AG04450 (cell line): ENCODE results near the gene POU4F2. TPM values are rescaled to one million over a fixed set of nuclear protein-coding genes. Genes with fewer than 3 reads are reported as not detected.
"Not testable (repeated sequence)": the region's sequence is repeated elsewhere in the genome, so short reads cannot be mapped to it uniquely, and the experiment has no call there.

ENCODE experiments used
- CTCF ChIA-PET: fragments of 300-600, 350-600 bp; formaldehyde crosslinking; extraction: SDS; loops from one replicate; lab custom pipeline; 2022; ENCODE audit warnings: antibody characterized with exemption, inconsistent platforms; lab: Charles Lee
- POLR2A ChIA-PET: fragments of 350-600 bp; formaldehyde crosslinking; extraction: SDS; loops from one replicate; lab custom pipeline; 2021; ENCODE audit warnings: antibody characterized with exemption, inconsistent platforms; lab: Yijun Ruan, JAX
- DNase-seq: peaks from one replicate; pipeline ENCODE4 v3.0.0-alpha.2; 2011; ENCODE audit warnings: low read depth, low spot score
- H3K27ac ChIP-seq: one replicate; pipeline ENCODE4 v1.5.1; 2012; ENCODE audit warnings: low read depth, low read length, control low read depth
- H3K27me3 ChIP-seq: one replicate; pipeline ENCODE4 v1.6.0; 2012; ENCODE audit warnings: low read length; ENCODE audit not compliant: control insufficient read depth, insufficient read depth
- H3K4me3 ChIP-seq: 2 replicates; pipeline ENCODE4 v1.5.1; 2011; ENCODE audit warnings: mild to moderate bottlenecking, low read depth, low read length, control low read depth
- H3K9me3 ChIP-seq: 2 replicates; pipeline ENCODE4 v1.5.1; 2012; ENCODE audit warnings: low read length; ENCODE audit not compliant: control insufficient read depth, insufficient read depth
- CTCF ChIP-seq: IDR thresholded peaks from 2 replicates; pipeline ENCODE4 v1.5.1; 2011; ENCODE audit warnings: low read depth, low read length, control low read depth, inconsistent platforms
- polyA plus RNA-seq: library from polyadenylated mRNA; depleted of rRNA; stranded (reverse); fragments of >200 nt; gene quantifications from 2 replicates; pipeline ENCODE4 v1.2.3, GENCODE V29; 2011; rRNA removed

The POU4F2 gene
- polyA plus RNA-seq, 1 experiment: not detected

- no peak for DNase-seq
- CTCF ChIA-PET: no interaction called here
- POLR2A ChIA-PET: no interaction called here
- Histone ChIP-seq H3K27ac (no peak overlapping the region), H3K9me3 (no peaks in the 10 kb centered on the region), H3K4me3 (peak overlapping the region; percentile 45), H3K27me3 (peaks cover 33% of the 10 kb centered on the region)
- no peak for TF ChIP-seq CTCF
These were observed 16.2 kb downstream of the POU4F2 start for GRCh38 chr4:146654687-146655520.

GRCh38 chr4:146655521-146655856, 16.8 kb downstream of the POU4F2 start:
- no peak for TF ChIP-seq CTCF
- ChIA-PET CTCF (no interaction called here), POLR2A (no interaction called here)
- H3K27me3 ChIP-seq: peaks cover 27% of the 10 kb centered on the region
- H3K27ac ChIP-seq: no peak overlapping the region
- no peak overlapping the region; the same call in 1 of the 2 replicates for H3K4me3 ChIP-seq
- no peaks in the 10 kb centered on the region for H3K9me3 ChIP-seq
- no peak for DNase-seq

- CTCF ChIA-PET: interaction anchor here (0.8 kb wide), 1 partner anchor 321 kb away, joined by 3 read pairs; no protein-coding TSS in a partner anchor
- DNase-seq: no peak
- H3K4me3 ChIP-seq: no peak overlapping the region
- no peak for TF ChIP-seq CTCF
- POLR2A ChIA-PET: no interaction called here
- H3K9me3 ChIP-seq: no peaks in the 10 kb centered on the region; the same call in 1 of the 2 replicates
- H3K27me3 ChIP-seq: peaks cover 4% of the 10 kb centered on the region
- no peak overlapping the region for H3K27ac ChIP-seq
These were observed 22.7 kb downstream of the POU4F2 start for GRCh38 chr4:146661367-146661766.

DNA sequence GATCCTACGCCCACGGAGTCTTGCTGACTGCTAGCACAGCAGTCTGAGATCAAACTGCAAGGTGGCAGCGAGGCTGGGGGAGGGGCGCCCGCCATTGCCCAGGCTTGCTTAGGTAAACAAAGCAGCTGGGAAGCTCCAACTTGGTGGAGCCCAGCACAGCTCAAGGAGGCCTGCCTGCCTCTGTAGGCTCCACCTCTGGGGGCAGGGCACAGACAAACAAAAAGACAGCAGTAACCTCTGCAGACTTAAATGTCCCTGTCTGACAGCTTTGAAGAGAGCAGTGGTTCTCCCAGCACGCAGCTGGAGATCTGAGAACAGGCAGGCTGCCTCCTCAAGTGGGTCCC, 25.2 kb downstream of the POU4F2 start:
- CTCF ChIA-PET, H3K9me3 ChIP-seq, H3K4me3 ChIP-seq, DNase-seq, POLR2A ChIA-PET, H3K27me3 ChIP-seq, H3K27ac ChIP-seq: not testable (repeated sequence)

DNA sequence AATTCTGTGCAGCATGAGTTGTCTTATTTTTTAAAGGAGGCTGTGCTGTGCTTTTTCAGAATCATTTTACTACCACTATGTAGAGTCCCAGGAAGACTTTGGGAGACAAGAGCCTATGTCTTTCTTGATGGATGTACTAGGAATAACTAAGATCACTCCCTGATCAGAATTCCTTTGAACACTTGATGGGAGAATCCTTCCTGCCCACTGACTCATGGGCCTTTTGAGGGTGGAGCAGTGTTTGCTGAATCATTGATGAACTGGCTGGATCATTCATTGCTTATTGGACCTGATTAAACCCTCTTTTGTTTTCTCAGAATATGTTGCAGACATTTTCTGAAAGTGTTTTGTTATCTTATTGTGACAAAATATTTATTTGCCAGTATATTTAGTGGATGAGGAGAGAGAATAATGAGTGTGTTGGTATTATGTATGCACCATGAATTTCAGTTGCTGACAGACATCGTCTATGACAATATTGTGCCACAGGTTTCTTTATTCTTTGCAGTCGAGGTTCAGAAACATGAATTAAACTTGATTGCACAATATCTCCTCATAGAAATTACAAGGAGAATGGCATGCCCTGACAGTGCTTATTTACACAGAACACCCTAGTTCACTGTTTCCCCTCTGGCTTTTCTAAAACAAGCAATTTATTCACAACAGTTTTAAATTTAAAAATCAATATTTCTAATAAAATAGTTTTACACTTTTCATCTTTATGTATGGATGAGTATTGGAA, 36.3 kb downstream of the POU4F2 start:
- no peaks in the 10 kb centered on the region for H3K27me3 ChIP-seq
- H3K9me3 ChIP-seq: no peaks in the 10 kb centered on the region
- ChIA-PET POLR2A (no interaction called here), CTCF (no interaction called here)
- no peak for TF ChIP-seq CTCF
- no peak overlapping the region for H3K27ac ChIP-seq
- no peak for DNase-seq
- H3K4me3 ChIP-seq: no peak overlapping the region

Other genes with a start within 250 kb of the POU4F2 start
- 8.9 and 13.8 TPM in 2 replicates for gene SLC10A7, start 117.0 kb upstream of the POU4F2 start, polyA plus RNA-seq